SHP77 treated with DMSO at 0.1 percent for 48 hours (cell line): ENCODE data around the gene SPTB.
"Not testable (repeated sequence)": the region's sequence is repeated elsewhere in the genome, so short reads cannot be mapped to it uniquely, and the experiment has no call there.

Experiments used
- DNase-seq: peaks from one replicate; lab custom pipeline; 2025; lab: John Stamatoyannopoulos, UW

The SPTB gene

GRCh38 chr14:64879635-64880220, at the start of gene SPTB:
TSS of gene SPTB (minus strand) at chr14:64879907. CDS start at chr14:64823094, 56,813 bp downstream.
- peak; percentile 30 for DNase-seq

GRCh38 chr14:64929014-64929359, 49.3 kb upstream of the SPTB start:
- DNase-seq, result no peak

- DNase-seq, result no peak
These were observed 48.7 kb upstream of the SPTB start for GRCh38 chr14:64928239-64929013.

- DNase-seq, result no peak
These were observed 47.3 kb upstream of the SPTB start for GRCh38 chr14:64927031-64927430.

GRCh38 chr14:64926398-64926995, 46.8 kb upstream of the SPTB start:
- DNase-seq, result no peak

GRCh38 chr14:64923015-64923414, 43.3 kb upstream of the SPTB start:
- DNase-seq, result no peak

GRCh38 chr14:64920465-64920864, 40.8 kb upstream of the SPTB start:
- DNase-seq, result no peak

- DNase-seq, result no peak
These were observed 39.9 kb upstream of the SPTB start for GRCh38 chr14:64919618-64920017.

GRCh38 chr14:64919215-64919614, 39.5 kb upstream of the SPTB start:
- no peak for DNase-seq

- DNase-seq, result no peak
These were observed 38.5 kb upstream of the SPTB start for GRCh38 chr14:64918216-64918615.

- DNase-seq, result no peak
These were observed 36.1 kb upstream of the SPTB start for GRCh38 chr14:64915797-64916196.

GRCh38 chr14:64915029-64915424, 35.3 kb upstream of the SPTB start:
- no peak for DNase-seq

GRCh38 chr14:64914237-64915028, 34.7 kb upstream of the SPTB start, which contains the start of gene CHURC1:
TSS of gene CHURC1 (plus strand) at chr14:64914455. CDS start at chr14:64914496, 41 bp downstream.
- peak; percentile 92 for DNase-seq

GRCh38 chr14:64913477-64913876, 33.8 kb upstream of the SPTB start:
- not testable (repeated sequence) for DNase-seq

- no peak for DNase-seq
These were observed 32.6 kb upstream of the SPTB start for GRCh38 chr14:64912261-64912660.

GRCh38 chr14:64910847-64911495, 31.3 kb upstream of the SPTB start:
- DNase-seq, result peak; percentile 29

GRCh38 chr14:64906022-64906421, 26.3 kb upstream of the SPTB start:
- no peak for DNase-seq

- DNase-seq, result no peak
These were observed 20.3 kb upstream of the SPTB start for GRCh38 chr14:64899958-64900357.

- peak; percentile 75 for DNase-seq
These were observed 12.2 kb upstream of the SPTB start for GRCh38 chr14:64891839-64892375.

GRCh38 chr14:64891173-64891838, 11.6 kb upstream of the SPTB start:
- no peak for DNase-seq

GRCh38 chr14:64889352-64889751, 9.6 kb upstream of the SPTB start:
- DNase-seq, result no peak
